H1 (cell line): ENCODE results near the gene RMND5A. TPM values are rescaled to one million over a fixed set of nuclear protein-coding genes. Genes with fewer than 3 reads are reported as not detected.

Experiments used
- ATF2 ChIP-seq: IDR thresholded peaks from 2 replicates; pipeline ENCODE4 v1.6.1; 2012; ENCODE audit warnings: low read length, inconsistent platforms
- BACH1 ChIP-seq: IDR thresholded peaks from 2 replicates; pipeline ENCODE4 v1.6.1; 2012; ENCODE audit warnings: low read length, improper control_type of control experiment
- BCL11A ChIP-seq, 2 experiments: IDR thresholded peaks; one replicate each; pipeline ENCODE4 v1.6.1; 2011; ENCODE audit warnings: low read depth in 2 of 2, low read length in 2 of 2, mild to moderate bottlenecking in 2 of 2
- E2F6 ChIP-seq: IDR thresholded peaks from 2 replicates; pipeline ENCODE4 v1.6.1; 2012; ENCODE audit warnings: inconsistent platforms
- GABPA ChIP-seq: IDR thresholded peaks from 2 replicates; pipeline ENCODE4 v1.6.1; 2011; ENCODE audit warnings: mild to moderate bottlenecking, low read length, moderate library complexity, borderline replicate concordance; ENCODE audit not compliant: insufficient read depth
- NRF1 ChIP-seq: IDR thresholded peaks from 2 replicates; pipeline ENCODE4 v1.6.1; 2011; ENCODE audit warnings: mild to moderate bottlenecking, low read depth, low read length, improper control_type of control experiment
- RAD21 ChIP-seq, 2 experiments: IDR thresholded peaks in 1 of 2; conservative IDR thresholded peaks in 1 of 2; 2 replicates each; pipeline ENCODE4 v1.6.1; 2011; ENCODE audit warnings: low read depth in 2 of 2, low read length in 2 of 2, improper control_type of control experiment in 1 of 2, inconsistent platforms in 1 of 2, mild to moderate bottlenecking in 1 of 2, moderate library complexity in 1 of 2
- RBBP5 ChIP-seq: IDR thresholded peaks from 2 replicates; pipeline ENCODE4 v1.7.1; 2012; ENCODE audit warnings: low read depth, mild to moderate bottlenecking, inconsistent platforms, low read length, moderate library complexity, borderline replicate concordance
- RFX5 ChIP-seq: IDR thresholded peaks from 2 replicates; pipeline ENCODE4 v1.6.1; 2011; ENCODE audit warnings: low read depth, low read length, improper control_type of control experiment, borderline replicate concordance
- RNF2 ChIP-seq: fragments of 200-900, 300-1000 bp; sonication (generic); IDR thresholded peaks from 2 replicates; pipeline ENCODE4 v1.7.1; 2016; ENCODE audit warnings: borderline replicate concordance, low read depth, mild to moderate bottlenecking, antibody characterized with exemption, low read length; ENCODE audit not compliant: poor library complexity, severe bottlenecking; ENCODE audit errors: missing control alignments
- SP4 ChIP-seq: IDR thresholded peaks from 2 replicates; pipeline ENCODE4 v1.6.1; 2012; ENCODE audit warnings: low read length, inconsistent platforms
- TBP ChIP-seq: IDR thresholded peaks from 2 replicates; pipeline ENCODE4 v1.6.1; 2011; ENCODE audit warnings: low read depth, low read length, improper control_type of control experiment
- TEAD4 ChIP-seq: IDR thresholded peaks from 2 replicates; pipeline ENCODE4 v1.6.1; 2012; ENCODE audit warnings: low read depth, low read length, inconsistent platforms, mixed read lengths
- USF2 ChIP-seq: IDR thresholded peaks from 2 replicates; pipeline ENCODE4 v1.6.1; 2011; ENCODE audit warnings: low read length, improper control_type of control experiment
- polyA plus RNA-seq, 7 experiments: library from polyadenylated mRNA; depleted of rRNA in 3 of 7; stranded (reverse) in 5 of 7; unstranded in 2 of 7; fragments of >200 nt in 5 of 7; fragments of 200-250 nt in 2 of 7; gene quantifications; 1 replicate in 5 of 7; 2 replicates in 1 of 7; 4 replicates in 1 of 7; pipeline versions ENCODE4 v1.2.1 to v1.2.3, GENCODE V29; 2011 to 2013; ENCODE audit warnings: missing spikeins in 2 of 7, mixed read lengths in 2 of 7
- total RNA-seq: library from RNA; stranded (reverse); fragmentation: NEBNext Ultra II Directional; extraction: Animal tissue kit (Norgen Biotek cat#: 25700); gene quantifications from 2 replicates; pipeline ENCODE4 v1.2.1, GENCODE V29; 2021
- TF ChIP-seq, protein P1 (sequence below), 3 experiments: IDR thresholded peaks; 1 replicate in 2 of 3; 2 replicates in 1 of 3; pipeline versions ENCODE4 v1.5.1 to v1.6.1; 2011; ENCODE audit warnings: low read length in 3 of 3, mild to moderate bottlenecking in 3 of 3, inconsistent platforms in 2 of 3, low read depth in 1 of 3, moderate library complexity in 1 of 3; ENCODE audit not compliant: insufficient read depth in 1 of 3; ENCODE audit errors: control extremely low read depth in 1 of 3

The RMND5A gene
- total and polyA plus RNA-seq, 2 of the 8 experiments (the other 6 are each of a cell fraction or from before 2014, with no cell fraction given) = 21.0 to 66.2 TPM

DNA sequence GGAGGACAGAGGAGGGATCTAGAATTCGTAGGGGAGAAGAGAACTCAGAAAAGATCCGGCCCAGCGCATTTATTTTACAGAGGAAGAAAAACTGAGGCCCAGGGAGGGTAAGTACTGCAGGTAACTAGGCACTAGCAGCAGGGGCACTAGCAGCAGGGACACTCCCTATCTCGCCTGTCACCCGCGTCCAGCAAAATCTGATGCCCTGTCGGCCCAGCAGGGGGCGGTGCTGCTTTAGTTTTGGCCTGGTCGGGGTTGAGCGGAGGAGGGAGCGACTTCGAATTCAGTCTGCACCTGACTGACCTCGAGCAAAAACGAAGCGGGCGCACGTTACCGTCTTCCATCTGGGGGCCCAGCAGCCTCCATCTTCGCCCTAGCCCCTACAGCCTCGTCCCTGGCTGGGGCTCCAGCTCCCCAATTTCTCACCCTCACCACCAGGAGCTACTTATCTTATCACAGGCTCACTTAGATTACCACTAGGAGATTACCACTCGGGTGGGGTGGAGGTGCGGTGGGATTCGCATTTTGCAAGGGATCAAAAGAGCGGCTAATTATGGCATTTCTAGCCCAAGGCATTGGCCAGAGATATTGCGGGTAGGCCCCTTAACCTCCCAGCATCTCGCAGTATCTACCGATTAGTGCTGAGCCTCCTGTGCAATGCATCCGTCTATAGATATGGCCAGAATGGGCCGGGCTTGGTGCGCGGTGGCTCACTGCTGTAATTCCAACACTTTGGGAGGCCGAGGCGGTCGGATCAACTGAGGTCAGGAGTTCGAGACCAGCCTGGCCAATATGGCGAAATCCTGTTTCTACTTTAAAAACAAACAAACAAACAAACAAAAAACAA is 88.4 kb downstream of the RMND5A start (continued):
- no peak for TF ChIP-seq TBP
- no peak for TF ChIP-seq BACH1
- TF ChIP-seq TEAD4 = no peak
- no peak for TF ChIP-seq USF2
- 0 out of 2 replicates have a peak, but pooled peaks have one; percentile 54 for TF ChIP-seq GABPA
- TF ChIP-seq SP4 = no peak
- no peak for TF ChIP-seq BCL11A (IDR thresholded peaks at IDR 0.05; ENCODE audit: low read depth in 2 of 2, low read length in 2 of 2)
- no peak for TF ChIP-seq NRF1
- TF ChIP-seq, protein P1, sequence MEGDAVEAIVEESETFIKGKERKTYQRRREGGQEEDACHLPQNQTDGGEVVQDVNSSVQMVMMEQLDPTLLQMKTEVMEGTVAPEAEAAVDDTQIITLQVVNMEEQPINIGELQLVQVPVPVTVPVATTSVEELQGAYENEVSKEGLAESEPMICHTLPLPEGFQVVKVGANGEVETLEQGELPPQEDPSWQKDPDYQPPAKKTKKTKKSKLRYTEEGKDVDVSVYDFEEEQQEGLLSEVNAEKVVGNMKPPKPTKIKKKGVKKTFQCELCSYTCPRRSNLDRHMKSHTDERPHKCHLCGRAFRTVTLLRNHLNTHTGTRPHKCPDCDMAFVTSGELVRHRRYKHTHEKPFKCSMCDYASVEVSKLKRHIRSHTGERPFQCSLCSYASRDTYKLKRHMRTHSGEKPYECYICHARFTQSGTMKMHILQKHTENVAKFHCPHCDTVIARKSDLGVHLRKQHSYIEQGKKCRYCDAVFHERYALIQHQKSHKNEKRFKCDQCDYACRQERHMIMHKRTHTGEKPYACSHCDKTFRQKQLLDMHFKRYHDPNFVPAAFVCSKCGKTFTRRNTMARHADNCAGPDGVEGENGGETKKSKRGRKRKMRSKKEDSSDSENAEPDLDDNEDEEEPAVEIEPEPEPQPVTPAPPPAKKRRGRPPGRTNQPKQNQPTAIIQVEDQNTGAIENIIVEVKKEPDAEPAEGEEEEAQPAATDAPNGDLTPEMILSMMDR (IDR thresholded peaks at IDR 0.05; ENCODE audit: control extremely low read depth in 1 of 3, insufficient read depth in 1 of 3, low read depth in 1 of 3, low read length in 3 of 3) = peak; percentile 83 to 94 (median 85)
- TF ChIP-seq RBBP5 = no peak
- no peak for TF ChIP-seq ATF2
- no peak for TF ChIP-seq RFX5
- TF ChIP-seq RAD21 (IDR thresholded peaks at IDR 0.05 in 1 of 2, conservative IDR thresholded peaks at IDR 0.05 in 1 of 2; ENCODE audit: low read depth in 2 of 2, low read length in 2 of 2) = peak; percentile 97 to 98
- TF ChIP-seq RNF2 = no peak
- peak; percentile 97 for TF ChIP-seq E2F6
- TF ChIP-seq, all 59 proteins: peak for 7
